Activated naive CD8-positive, alpha-beta T cell treated with anti-CD3 and anti-CD28 coated beads, Interleukin-2, amount 10 ng/mL, durations not matched to agents 7 days and 5 days (primary cell): ENCODE measurements around the gene PODXL2. TPM values are rescaled to one million over a fixed set of nuclear protein-coding genes. Genes with fewer than 3 reads are reported as not detected.

Experiments
- ATAC-seq: fragments of 150-1000 bp; cut with Tn5 transposase; one replicate; pipeline ENCODE4 v1.10.0; 2021; ENCODE audit warnings: low read depth, moderate library complexity
- POLR2A ChIA-PET: fragments of 350-600 bp; sonication (Branson Sonifier 250); formaldehyde crosslinking; loops from one replicate; lab custom pipeline; 2021; ENCODE audit warnings: antibody characterized with exemption; lab: Charles Lee
- DNase-seq: peaks from one replicate; pipeline ENCODE4 v3.0.0; 2021
- H3K27ac Mint-ChIP-seq: one replicate; pipeline ENCODE4 v1.8.0; 2022; ENCODE audit warnings: mild to moderate bottlenecking, mixed read lengths
- H3K27me3 Mint-ChIP-seq: one replicate; pipeline ENCODE4 v1.8.0; 2022; ENCODE audit warnings: mild to moderate bottlenecking, moderate library complexity, mixed read lengths
- H3K36me3 Mint-ChIP-seq: one replicate; pipeline ENCODE4 v1.8.0; 2021; ENCODE audit warnings: mild to moderate bottlenecking, mixed read lengths
- H3K4me1 Mint-ChIP-seq: one replicate; pipeline ENCODE4 v1.8.0; 2021; ENCODE audit warnings: mixed read lengths
- H3K4me3 Mint-ChIP-seq: one replicate; pipeline ENCODE4 v1.8.0; 2022; ENCODE audit warnings: mild to moderate bottlenecking, moderate library complexity, mixed read lengths
- H3K9me3 Mint-ChIP-seq: one replicate; pipeline ENCODE4 v1.8.0; 2021; ENCODE audit warnings: mixed read lengths
- total RNA-seq, 2 experiments: library from RNA; stranded (reverse); gene quantifications; one replicate each; pipeline ENCODE4 v1.2.3, GENCODE V29; 2021

Gene PODXL2
- total RNA-seq, 2 experiments from 2014 or later = 2.2 TPM

- Mint-ChIP-seq H3K27me3 (peaks cover 20% of the 10 kb centered on the region), H3K36me3 (no peaks in the 10 kb centered on the region), H3K4me1 (peaks cover 3% of the 10 kb centered on the region), H3K4me3 (no peak overlapping the region), H3K9me3 (no peaks in the 10 kb centered on the region), H3K27ac (no peak overlapping the region)
- no peak for DNase-seq
- no peak for ATAC-seq
- POLR2A ChIA-PET = no interaction called here
Measured at GRCh38 chr3:127660621-127661251, 31.8 kb downstream of the PODXL2 start.

DNA sequence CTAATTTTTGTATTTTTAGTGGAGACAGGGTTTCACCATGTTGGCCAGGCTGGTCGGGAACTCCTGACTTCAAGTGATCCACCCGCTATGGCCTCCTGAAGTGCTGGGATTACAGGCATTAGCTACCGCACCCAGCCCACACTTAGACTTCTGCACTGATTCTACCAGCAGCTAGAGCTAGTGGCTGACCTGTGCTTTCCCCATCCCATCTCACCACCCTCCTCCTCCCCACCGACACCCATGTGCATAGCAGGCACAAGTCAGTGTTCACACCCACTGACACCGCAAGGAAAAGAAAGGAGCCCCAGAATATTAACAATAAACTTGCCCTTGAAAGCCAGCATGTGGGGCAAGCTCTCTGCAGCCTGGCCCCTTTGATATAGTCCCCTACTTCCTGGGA lies 32.6 kb downstream of the PODXL2 start:
- Mint-ChIP-seq H3K36me3 (no peaks in the 10 kb centered on the region), H3K4me3 (no peak overlapping the region), H3K9me3 (no peaks in the 10 kb centered on the region), H3K27me3 (peaks cover 19% of the 10 kb centered on the region), H3K27ac (no peak overlapping the region), H3K4me1 (peaks cover 3% of the 10 kb centered on the region)
- ATAC-seq (no peak), DNase-seq (no peak)
- POLR2A ChIA-PET = no interaction called here

DNA sequence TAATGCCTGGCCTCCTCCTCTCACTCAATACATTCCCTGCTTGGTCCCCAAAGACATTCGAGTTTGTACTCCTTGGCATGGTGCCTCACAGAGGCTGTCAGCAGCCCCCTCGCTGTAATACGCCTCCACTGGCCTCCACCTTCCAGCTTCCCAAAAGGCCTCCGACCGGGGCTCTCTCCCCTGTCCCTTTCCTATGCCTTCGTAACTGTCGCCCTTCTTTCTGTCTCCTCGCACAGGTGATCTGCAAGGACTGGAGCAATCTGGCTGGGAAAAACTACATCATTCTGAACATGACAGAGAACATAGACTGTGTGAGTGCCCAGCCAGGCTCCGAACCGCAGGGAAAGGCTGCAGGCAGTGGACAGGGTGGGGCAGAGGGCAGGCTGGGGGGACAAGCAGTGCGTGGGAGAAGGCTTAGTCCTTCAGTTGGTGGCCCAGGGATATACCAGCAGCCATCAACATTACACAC lies 33.0 kb downstream of the PODXL2 start:
- Mint-ChIP-seq H3K27ac (no peak overlapping the region), H3K9me3 (no peaks in the 10 kb centered on the region), H3K4me1 (peaks cover 3% of the 10 kb centered on the region), H3K36me3 (no peaks in the 10 kb centered on the region), H3K4me3 (no peak overlapping the region), H3K27me3 (peaks cover 19% of the 10 kb centered on the region)
- ATAC-seq = no peak
- no peak for DNase-seq
- POLR2A ChIA-PET = no interaction called here

GRCh38 chr3:127663151-127663550 lies 34.2 kb downstream of the PODXL2 start:
- Mint-ChIP-seq H3K4me3 (no peak overlapping the region), H3K27me3 (peaks cover 13% of the 10 kb centered on the region), H3K36me3 (no peaks in the 10 kb centered on the region), H3K4me1 (peaks cover 3% of the 10 kb centered on the region), H3K27ac (no peak overlapping the region), H3K9me3 (no peaks in the 10 kb centered on the region)
- DNase-seq (no peak), ATAC-seq (no peak)
- POLR2A ChIA-PET = no interaction called here

DNA sequence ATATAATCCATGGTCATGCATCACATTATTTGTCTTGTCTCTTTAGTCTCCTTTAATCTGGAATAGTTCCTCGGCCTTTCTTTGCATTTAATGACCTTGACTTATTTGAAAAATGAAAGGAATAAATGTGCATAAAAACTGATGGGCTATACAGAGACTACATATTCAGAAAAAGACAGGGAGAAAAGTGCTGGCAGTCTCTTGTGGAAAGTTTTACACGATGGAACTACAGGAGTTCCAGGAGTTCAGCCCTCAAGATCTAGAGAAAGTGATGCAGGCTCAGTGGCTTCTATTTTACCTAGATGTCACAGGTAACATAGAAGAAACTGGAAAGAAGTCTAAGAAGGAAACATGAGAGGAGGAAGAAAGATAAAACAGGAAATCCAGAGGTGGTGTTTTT lies 36.2 kb downstream of the PODXL2 start:
- H3K36me3 Mint-ChIP-seq = no peaks in the 10 kb centered on the region
- H3K4me1 Mint-ChIP-seq = peaks cover 3% of the 10 kb centered on the region
- peaks cover 2% of the 10 kb centered on the region for H3K27me3 Mint-ChIP-seq
- ATAC-seq = no peak
- H3K9me3 Mint-ChIP-seq = no peaks in the 10 kb centered on the region
- H3K27ac Mint-ChIP-seq = no peak overlapping the region
- POLR2A ChIA-PET = no interaction called here
- H3K4me3 Mint-ChIP-seq = no peak overlapping the region
- DNase-seq = no peak

GRCh38 chr3:127665586-127665985 lies 36.6 kb downstream of the PODXL2 start:
- DNase-seq (no peak), ATAC-seq (no peak)
- Mint-ChIP-seq H3K27ac (no peak overlapping the region), H3K4me1 (peaks cover 3% of the 10 kb centered on the region), H3K27me3 (peaks cover 2% of the 10 kb centered on the region), H3K4me3 (no peak overlapping the region), H3K36me3 (no peaks in the 10 kb centered on the region), H3K9me3 (no peaks in the 10 kb centered on the region)
- POLR2A ChIA-PET = no interaction called here

- H3K36me3 Mint-ChIP-seq = no peaks in the 10 kb centered on the region
- H3K4me1 Mint-ChIP-seq = peaks cover 9% of the 10 kb centered on the region
Measured at GRCh38 chr3:127666676-127667075, 37.7 kb downstream of the PODXL2 start.

DNA sequence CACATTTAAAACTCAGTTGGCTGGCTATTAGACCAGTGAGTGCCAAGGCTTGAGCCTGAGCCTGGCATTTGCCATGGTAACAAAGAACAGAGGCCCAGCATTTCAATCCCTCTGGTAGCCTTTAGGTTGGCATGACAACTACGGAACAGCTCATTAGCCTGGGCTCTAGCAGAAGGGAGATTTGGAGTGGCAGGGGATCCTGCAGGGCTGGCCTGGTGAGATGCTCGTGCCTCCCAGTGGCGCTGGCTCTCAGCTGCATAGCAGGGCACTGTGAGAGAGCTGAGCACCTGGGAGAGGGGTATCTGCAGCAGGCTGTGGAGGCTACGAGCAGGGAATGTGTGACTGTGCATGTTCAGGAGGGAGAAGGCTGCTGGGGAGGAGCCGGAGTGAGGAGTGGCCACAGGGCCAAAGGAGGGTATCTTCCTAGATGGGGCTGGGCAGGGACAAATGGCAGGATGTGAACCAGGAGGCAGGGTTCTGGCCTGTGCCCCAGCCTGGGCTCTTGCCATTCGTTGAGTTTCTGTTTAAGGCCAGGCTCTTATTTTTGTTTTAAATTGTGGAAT lies 38.2 kb downstream of the PODXL2 start:
- peaks cover 11% of the 10 kb centered on the region for H3K4me1 Mint-ChIP-seq
- POLR2A ChIA-PET = no interaction called here
- no peak overlapping the region for H3K27ac Mint-ChIP-seq
- no peak overlapping the region for H3K4me3 Mint-ChIP-seq
- DNase-seq (no peak), ATAC-seq (no peak)
- H3K27me3 Mint-ChIP-seq = peaks cover 2% of the 10 kb centered on the region
- H3K36me3 Mint-ChIP-seq = no peaks in the 10 kb centered on the region
- no peaks in the 10 kb centered on the region for H3K9me3 Mint-ChIP-seq

More at GRCh38 chr3:127666676-127667075, 37.7 kb downstream of the PODXL2 start:
- H3K27me3 Mint-ChIP-seq = peaks cover 2% of the 10 kb centered on the region
- H3K27ac Mint-ChIP-seq = no peak overlapping the region
- no peak for DNase-seq
- no peak for ATAC-seq
- H3K9me3 Mint-ChIP-seq = no peaks in the 10 kb centered on the region
- H3K4me3 Mint-ChIP-seq = no peak overlapping the region
- POLR2A ChIA-PET = interaction anchor here (0.6 kb wide), 1 partner anchor 25 kb away, joined by 4 read pairs; no protein-coding TSS in a partner anchor

GRCh38 chr3:127668906-127669305 lies 39.9 kb downstream of the PODXL2 start:
- H3K27me3 Mint-ChIP-seq = peaks cover 2% of the 10 kb centered on the region
- H3K27ac Mint-ChIP-seq = no peak overlapping the region
- ATAC-seq = no peak
- DNase-seq = no peak
- POLR2A ChIA-PET = no interaction called here
- no peaks in the 10 kb centered on the region for H3K9me3 Mint-ChIP-seq
- peaks cover 16% of the 10 kb centered on the region for H3K4me1 Mint-ChIP-seq
- no peak overlapping the region for H3K4me3 Mint-ChIP-seq
- H3K36me3 Mint-ChIP-seq = no peaks in the 10 kb centered on the region

DNA sequence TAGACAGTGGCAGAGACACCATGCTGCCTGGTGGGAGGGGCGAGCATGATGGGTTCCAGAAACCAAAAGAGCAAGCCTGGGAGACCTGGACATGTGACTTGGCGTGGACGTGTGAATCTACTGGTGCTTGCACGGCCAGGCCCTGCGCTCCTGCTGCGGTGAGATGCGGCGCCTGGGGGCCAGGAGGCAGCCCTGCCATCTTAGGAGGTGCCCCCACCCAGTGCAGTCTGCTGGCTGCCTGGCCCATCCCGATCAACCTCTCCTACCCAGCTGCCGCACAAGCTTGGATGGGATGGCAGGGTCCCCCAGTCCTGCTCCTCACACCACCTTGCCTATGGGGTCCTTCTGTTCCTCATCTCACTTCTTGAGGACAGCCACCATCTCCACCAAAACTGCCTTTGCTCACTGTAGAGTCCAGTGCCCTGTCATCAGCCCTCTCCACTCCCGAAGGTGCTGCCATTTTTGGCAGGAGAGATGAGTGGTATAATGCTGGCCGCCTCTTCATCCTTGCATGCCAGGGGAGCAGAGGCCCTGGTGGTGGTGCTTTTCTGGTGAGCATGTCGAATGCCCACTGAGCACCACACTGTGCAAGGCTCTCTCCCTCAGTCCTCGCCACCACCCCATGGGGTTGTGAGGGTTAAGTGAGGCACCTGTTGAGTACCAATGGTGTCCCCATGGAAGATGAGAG lies 40.7 kb downstream of the PODXL2 start:
- Mint-ChIP-seq H3K27me3 (peaks cover 2% of the 10 kb centered on the region), H3K27ac (no peak overlapping the region), H3K36me3 (no peaks in the 10 kb centered on the region), H3K9me3 (no peaks in the 10 kb centered on the region), H3K4me3 (no peak overlapping the region), H3K4me1 (peaks cover 22% of the 10 kb centered on the region)
- POLR2A ChIA-PET = interaction anchor here (1.1 kb wide), 1 partner anchor 80 kb away, joined by 3 read pairs; no protein-coding TSS in a partner anchor
- no peak for ATAC-seq
- DNase-seq = no peak

GRCh38 chr3:127670229-127670559 lies 41.2 kb downstream of the PODXL2 start:
- H3K27ac Mint-ChIP-seq = no peak overlapping the region
- no peaks in the 10 kb centered on the region for H3K36me3 Mint-ChIP-seq
- H3K4me1 Mint-ChIP-seq = peaks cover 20% of the 10 kb centered on the region
- H3K9me3 Mint-ChIP-seq = no peaks in the 10 kb centered on the region
- DNase-seq (no peak), ATAC-seq (no peak)
- peaks cover under 1% of the 10 kb centered on the region for H3K27me3 Mint-ChIP-seq
- POLR2A ChIA-PET = interaction anchor here (1.1 kb wide), 1 partner anchor 81 kb away, joined by 3 read pairs; no protein-coding TSS in a partner anchor
- no peak overlapping the region for H3K4me3 Mint-ChIP-seq

DNA sequence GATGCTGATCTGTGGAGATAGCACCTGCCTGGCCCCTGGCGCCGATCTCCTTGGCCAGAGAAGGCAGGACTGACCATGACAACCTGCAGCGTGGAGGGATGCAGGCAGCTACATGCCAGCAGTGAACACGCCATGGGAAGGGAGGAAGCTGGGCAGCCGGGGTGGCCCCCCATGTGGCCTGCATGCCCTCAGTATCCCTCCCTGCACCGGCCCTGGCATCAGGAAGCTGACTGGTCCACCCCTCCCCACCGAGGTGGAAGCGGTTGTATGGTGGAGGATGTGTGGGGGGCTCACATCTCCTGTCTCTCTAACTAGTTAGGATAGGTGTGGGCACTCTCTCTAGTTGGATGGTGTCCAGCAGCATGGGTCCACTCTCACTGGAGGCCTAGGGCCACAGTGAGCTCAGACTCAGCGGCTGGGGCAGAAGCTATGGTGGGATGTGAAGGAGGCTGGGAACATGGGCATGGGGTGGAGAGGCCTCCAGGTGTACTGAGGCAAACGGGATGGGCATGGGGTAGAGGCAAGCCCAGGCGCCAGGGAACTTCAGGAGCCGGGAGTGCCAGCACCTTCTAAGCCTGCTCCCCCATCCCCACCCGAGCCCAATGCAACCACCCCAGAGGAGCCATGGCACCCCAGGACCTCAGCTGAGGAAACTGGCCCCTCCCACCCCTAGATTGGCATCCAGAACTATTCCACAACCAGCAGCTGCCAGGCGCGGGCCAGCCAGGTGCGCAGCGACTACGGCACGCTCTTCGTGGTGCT lies 42.0 kb downstream of the PODXL2 start:
- no peak for DNase-seq
- ATAC-seq = no peak
- Mint-ChIP-seq H3K27ac (peak overlapping the region; percentile 80), H3K9me3 (no peaks in the 10 kb centered on the region), H3K36me3 (no peaks in the 10 kb centered on the region), H3K4me3 (peak overlapping the region; percentile 49), H3K4me1 (peaks cover 20% of the 10 kb centered on the region), H3K27me3 (no peaks in the 10 kb centered on the region)
- POLR2A ChIA-PET = interaction anchor here (1.1 to 2.2 kb wide), 6 partner anchors 12 to 92 kb away, joined by 3 to 18 read pairs (median 5); partner anchors contain the start of genes MCM2 and TPRA1
